ENCODE measurements around the gene CEP72.

Gene CEP72

GRCh38 chr5:640461-641330 lies 28.6 kb downstream of the CEP72 start:
- DNase-seq = no peak

GRCh38 chr5:641331-641765 lies 29.2 kb downstream of the CEP72 start:
- no peak for DNase-seq

GRCh38 chr5:642481-642880 lies 30.3 kb downstream of the CEP72 start:
- no peak for DNase-seq

GRCh38 chr5:643351-643801 lies 31.2 kb downstream of the CEP72 start:
- DNase-seq = no peak

- DNase-seq = no peak
These were observed 31.7 kb downstream of the CEP72 start for GRCh38 chr5:643811-644271.

- no peak for DNase-seq
These were observed 32.4 kb downstream of the CEP72 start for GRCh38 chr5:644509-644908.

GRCh38 chr5:644971-645370 lies 32.8 kb downstream of the CEP72 start:
- no peak for DNase-seq

GRCh38 chr5:645421-645820 lies 33.3 kb downstream of the CEP72 start:
- no peak for DNase-seq

GRCh38 chr5:646396-647201 lies 34.5 kb downstream of the CEP72 start:
- no peak for DNase-seq

DNA sequence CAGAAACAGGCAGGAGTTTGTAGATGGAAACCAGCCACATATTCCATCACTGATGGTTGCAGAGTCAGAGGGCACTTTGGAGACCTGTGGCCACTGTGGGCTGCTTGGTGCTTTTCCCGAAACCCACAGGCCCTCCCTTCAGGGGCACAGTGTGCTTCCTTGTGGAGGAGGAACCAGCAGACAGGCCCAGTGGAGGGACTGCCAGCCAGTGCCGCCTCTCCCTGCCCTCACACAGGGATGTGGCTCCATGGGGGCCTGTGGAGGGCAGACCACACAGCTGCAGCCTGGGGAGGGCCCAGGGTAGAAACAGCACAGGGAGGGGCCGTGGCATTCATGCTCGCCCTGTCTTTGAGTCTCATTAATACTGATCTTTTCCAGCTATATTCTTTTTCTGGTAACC lies 35.2 kb downstream of the CEP72 start:
- no peak for DNase-seq

- DNase-seq = no peak
These were observed 35.6 kb downstream of the CEP72 start for GRCh38 chr5:647727-648126.

- no peak for DNase-seq
These were observed 39.3 kb downstream of the CEP72 start for GRCh38 chr5:651296-652022.

DNA sequence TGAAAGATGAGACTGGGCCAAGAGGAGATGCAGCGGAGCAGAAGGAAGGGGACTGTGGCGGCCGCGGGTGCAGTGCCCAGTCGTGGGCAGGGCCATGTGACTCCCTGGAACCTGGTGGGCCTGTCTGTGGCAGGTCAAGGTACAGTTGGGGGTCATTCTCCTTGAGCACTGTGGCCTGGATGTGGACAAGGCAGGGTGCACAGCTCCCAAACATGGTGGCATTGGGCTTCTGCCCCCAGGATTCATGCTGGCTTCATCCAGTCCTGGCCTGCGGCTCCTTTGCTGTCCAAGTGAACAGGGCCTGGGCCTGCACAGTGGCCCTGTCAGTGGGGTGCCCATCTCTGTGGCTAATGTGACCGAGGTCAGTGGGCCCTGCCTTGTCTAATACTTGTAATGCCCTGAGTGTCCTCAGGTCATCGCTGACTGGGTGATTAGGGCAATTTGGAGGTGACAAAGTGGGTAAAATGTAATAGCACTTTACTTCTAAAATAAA lies 39.9 kb downstream of the CEP72 start:
- DNase-seq = no peak

- no peak for DNase-seq
These were observed 40.7 kb downstream of the CEP72 start for GRCh38 chr5:652773-653350.

DNA sequence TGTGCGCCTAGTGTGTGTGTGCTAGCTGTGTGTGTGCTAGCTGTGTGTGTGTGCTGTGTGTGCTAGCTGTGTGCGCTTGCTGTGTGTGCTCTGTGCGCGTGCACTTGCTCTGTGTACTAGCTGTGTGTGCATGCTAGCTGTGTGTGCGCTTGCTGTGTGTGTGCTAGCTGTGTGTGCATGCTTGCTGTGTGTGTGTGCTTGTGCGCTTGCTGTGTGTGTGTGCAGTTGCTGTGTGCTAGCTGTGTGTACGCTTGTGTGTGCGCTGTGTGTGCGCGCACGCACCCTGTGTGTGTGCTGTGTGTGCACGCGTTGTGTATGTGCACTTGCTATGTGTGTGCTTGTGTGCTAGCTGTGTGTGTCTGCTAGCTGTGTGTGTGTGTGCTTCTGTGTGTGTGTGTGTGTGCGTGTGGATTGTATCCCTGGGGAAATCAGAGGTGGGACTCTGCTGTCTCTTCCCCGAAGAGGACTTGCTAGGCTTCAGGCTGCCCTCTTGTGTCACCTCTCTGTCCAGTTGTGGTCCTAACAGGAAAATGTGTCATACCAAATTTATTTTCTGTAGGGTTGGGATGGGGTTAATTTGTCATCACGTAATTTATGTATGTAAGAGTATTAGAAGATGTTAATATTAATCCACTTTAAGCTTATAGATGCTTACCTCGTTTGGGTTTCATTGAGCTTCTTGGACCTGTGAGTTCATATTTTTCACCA lies 42.1 kb downstream of the CEP72 start:
- DNase-seq = no peak

GRCh38 chr5:655406-655805 lies 43.3 kb downstream of the CEP72 start:
- no peak for DNase-seq

- no peak for DNase-seq
These were observed 45.4 kb downstream of the CEP72 start for GRCh38 chr5:657570-657969.

DNA sequence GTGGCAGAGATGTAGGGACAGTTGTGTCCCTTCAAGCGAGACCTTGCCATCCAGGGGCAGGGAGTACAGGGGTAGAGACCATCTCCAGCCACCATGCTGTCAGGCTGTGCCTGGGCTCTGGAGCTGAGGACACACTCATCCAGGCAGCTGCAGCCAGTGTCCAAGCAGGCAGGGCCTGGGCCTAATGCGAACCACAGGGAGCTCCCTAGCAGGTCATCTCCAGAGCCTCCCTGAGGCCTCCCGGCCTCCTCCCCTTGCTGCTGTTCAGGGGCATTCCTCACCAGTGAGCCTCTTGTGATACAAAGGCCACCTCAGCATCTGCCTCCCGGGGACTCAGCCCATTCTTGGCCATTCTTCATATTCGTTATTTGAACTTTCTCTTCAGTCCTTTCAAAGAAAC lies 46.0 kb downstream of the CEP72 start:
- no peak for DNase-seq

GRCh38 chr5:659496-660263 lies 47.5 kb downstream of the CEP72 start:
- DNase-seq = no peak

DNA sequence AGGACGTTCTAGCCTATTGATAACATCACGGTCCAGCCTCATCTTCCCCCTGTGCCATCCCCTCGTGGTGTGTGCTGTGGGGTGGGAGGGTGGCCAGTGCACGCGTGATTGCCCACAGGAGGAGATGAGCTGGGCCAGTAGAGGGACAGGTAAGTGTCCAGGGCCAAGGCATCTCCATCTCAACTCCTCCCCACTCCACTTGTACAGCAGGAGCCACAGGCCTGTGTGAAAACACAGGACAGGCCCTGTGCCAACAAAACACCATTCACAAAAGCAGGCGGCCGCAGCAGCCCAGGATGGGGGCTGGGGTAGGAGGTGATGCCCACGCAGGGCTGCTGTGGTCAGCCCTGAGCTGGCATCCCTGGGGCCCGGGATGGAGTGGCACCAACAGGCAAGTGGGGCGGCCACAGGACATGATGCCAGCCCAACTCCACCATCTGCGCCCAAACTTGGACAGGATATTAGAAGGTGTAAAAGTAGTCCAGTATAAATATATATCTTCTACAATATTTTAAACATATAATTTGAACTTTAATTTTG lies 48.4 kb downstream of the CEP72 start:
- no peak for DNase-seq
